Measurements from ENCODE around the gene PODNL1. TPM values are rescaled to one million over a fixed set of nuclear protein-coding genes. Genes with fewer than 3 reads are reported as not detected.

Gene PODNL1
- total and polyA plus RNA-seq, 2 of the 8 experiments (the other 6 are each of a cell fraction or from before 2014, with no cell fraction given), result 1.0 to 1.5 TPM

DNA sequence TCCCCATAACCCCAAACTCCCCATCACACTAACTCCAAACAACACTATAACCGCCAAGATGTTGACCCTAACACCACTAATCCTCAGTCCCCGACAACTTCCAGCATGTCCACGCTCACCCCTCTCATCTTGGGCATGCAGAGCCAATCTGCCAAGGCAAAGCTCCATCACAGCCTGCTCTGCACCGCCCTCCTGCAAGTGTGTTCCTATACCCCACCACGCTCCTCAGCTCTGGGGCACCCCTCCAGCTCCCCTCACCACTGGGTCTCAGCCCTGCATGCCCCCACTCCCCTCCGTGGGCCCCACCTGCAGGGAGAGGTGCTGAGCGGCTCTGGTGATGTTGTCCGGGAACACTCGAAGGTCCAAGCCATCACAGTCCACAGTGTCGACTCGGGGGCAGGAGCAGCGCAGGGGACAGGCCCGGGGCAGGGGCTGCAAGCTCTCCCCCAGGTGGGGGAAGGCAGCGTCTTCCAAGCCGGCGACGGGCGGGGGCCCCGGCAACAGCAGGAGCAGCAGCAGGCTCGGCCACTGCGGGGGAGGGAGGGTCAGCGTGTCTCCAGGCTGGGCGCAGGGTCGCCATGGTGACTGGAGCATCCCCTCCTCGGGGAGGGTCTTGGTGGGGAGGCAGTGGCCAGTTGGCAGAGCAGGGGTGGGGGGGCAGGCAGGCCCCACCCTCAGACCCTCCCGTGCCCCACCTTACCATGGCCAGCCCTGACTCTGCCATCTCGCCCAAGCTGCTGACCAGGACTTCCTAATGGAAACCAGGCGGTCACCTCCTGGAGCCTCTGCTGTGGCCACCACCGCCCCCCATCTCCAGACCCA lies 527 bp downstream of the PODNL1 start:
- Histone ChIP-seq H3K56ac (replicated peaks; ENCODE audit: insufficient read length, low read depth, low read length) (no peak overlapping the region), H3K27me3 (replicated peaks in 1 of 4; ENCODE audit: control insufficient read depth in 3 of 4, extremely low read depth in 1 of 4, insufficient read depth in 3 of 4, low read length in 3 of 4) (peaks cover 0 to 2% (median 0%) of the 10 kb centered on the region in 4 experiments; a peak in 1 of 7 replicates), H4K20me1 (replicated peaks in 1 of 2; ENCODE audit: control insufficient read depth in 1 of 2, insufficient read depth in 2 of 2, low read length in 2 of 2) (peaks cover 0 to 6% of the 10 kb centered on the region in 2 experiments), H2AFZ (ENCODE audit: low read length) (peak overlapping the region; percentile 33; the same call in 1 of the 2 replicates), H2BK12ac (ENCODE audit: low read depth, low read length) (peak overlapping the region; percentile 87; the same call in 1 of the 2 replicates), H3K18ac (ENCODE audit: extremely low read depth, low read length) (peak overlapping the region; percentile 32), H4K8ac (ENCODE audit: extremely low read depth, insufficient read depth, low read length) (peak overlapping the region; percentile 85), H3K14ac (ENCODE audit: insufficient read length) (no peak overlapping the region), H3K4ac (replicated peaks; ENCODE audit: insufficient read length, low read depth, low read length) (peak overlapping the region; percentile 53), H3K9ac (replicated peaks in 1 of 4; ENCODE audit: extremely low read depth in 1 of 4, low read depth in 3 of 4, low read length in 3 of 4) (no peak overlapping the region; a peak in 1 of 7 replicates), H2BK120ac (replicated peaks; ENCODE audit: low read depth, low read length) (no peak overlapping the region), H3K23ac (ENCODE audit: insufficient read length) (no peak overlapping the region), H4K91ac (replicated peaks; ENCODE audit: insufficient read length, low read length) (peak overlapping the region; percentile 89), H3K9me3 (ENCODE audit: insufficient read depth in 2 of 2, low read depth in 1 of 2, low read length in 1 of 2) (no peaks in the 10 kb centered on the region), H3K4me2 (ENCODE audit: insufficient read depth in 1 of 2, low read depth in 2 of 2, low read length in 2 of 2) (peak overlapping the region; percentile 22 to 44; a peak in 3 of 4 replicates), H3K36me3 (ENCODE audit: control insufficient read depth in 2 of 4, insufficient read depth in 4 of 4, low read length in 3 of 4) (no peaks in the 10 kb centered on the region), H2BK20ac (ENCODE audit: low read length) (0 out of 2 replicates have a peak overlapping the region, but pooled peaks have one; percentile 48), H2BK15ac (ENCODE audit: low read length) (peak overlapping the region; percentile 81; the same call in 1 of the 2 replicates), H3K79me2 (ENCODE audit: control insufficient read depth in 1 of 2, insufficient read depth in 2 of 2, low read length in 2 of 2) (no peaks in the 10 kb centered on the region), H3K23me2 (ENCODE audit: low read depth, low read length) (peaks cover 14% of the 10 kb centered on the region; the same call in 1 of the 2 replicates), H4K5ac (ENCODE audit: insufficient read length, low read depth, low read length) (peak overlapping the region; percentile 31), H3K79me1 (ENCODE audit: low read depth, low read length) (peaks cover 3% of the 10 kb centered on the region; the same call in 1 of the 2 replicates), H2BK5ac (ENCODE audit: low read depth, low read length) (peak overlapping the region; percentile 87; the same call in 1 of the 2 replicates), H2AK5ac (ENCODE audit: low read depth, low read length) (0 out of 2 replicates have a peak overlapping the region, but pooled peaks have one; percentile 75), H3K4me1 (replicated peaks in 1 of 4; ENCODE audit: control insufficient read depth in 3 of 4, insufficient read depth in 4 of 4, low read length in 3 of 4) (peaks cover 3 to 34% (median 19%) of the 10 kb centered on the region in 4 experiments), H3K4me3 (ENCODE audit: extremely low read depth in 1 of 4, insufficient read depth in 2 of 4, low read depth in 3 of 4, low read length in 4 of 4) (peak overlapping the region in 1 of 4 experiments; percentile 34; a peak in 1 of 8 replicates), H3K27ac (ENCODE audit: low read depth, low read length) (no peak overlapping the region)
- FAIRE-seq, result no peak
- TF ChIP-seq MAFK (IDR thresholded peaks at IDR 0.05; ENCODE audit: low read depth, low read length) (no peak), SIN3A (conservative IDR thresholded peaks at IDR 0.05 in 1 of 2, IDR thresholded peaks at IDR 0.05 in 1 of 2; ENCODE audit: low read depth in 1 of 2, low read length in 2 of 2) (0 out of 4 replicates have a peak, but pooled peaks of 1 of the 2 experiments have one; percentile 31), BACH1 (IDR thresholded peaks at IDR 0.05; ENCODE audit: low read length) (no peak)
- ChIA-PET POLR2A (ENCODE audit: partially characterized antibody) (interaction anchor here (0.7 to 5.5 kb wide), 9 partner anchors 16 to 112 kb away, joined by 3 to 35 read pairs (median 4); partner anchors contain the start of genes DCAF15 and IL27RA), CTCF (ENCODE audit: partially characterized antibody) (interaction anchor here (0.7 to 3.7 kb wide), 5 partner anchors 15 to 121 kb away, joined by 3 to 26 read pairs (median 4); no protein-coding TSS in a partner anchor)
- 68% methylated on average over 19 of the region's 29 CpGs; no CpG with 5 or more reads in 1 of the 2 experiments for WGBS, 2 experiments (ENCODE audit: extremely low coverage in 1 of 2, insufficient coverage in 1 of 2, insufficient read length in 1 of 2, insufficient replicate concordance in 2 of 2, low coverage in 1 of 2, low lambda C conversion rate in 2 of 2, missing lambda C conversion rate in 1 of 2)
- DNase-seq (ENCODE audit: low read depth in 1 of 2, low spot score in 2 of 2), result no peak

Data from H1 (cell line).